DOHH2 (cell line): ENCODE data around the gene GPATCH3.

Experiments
- H3F3A ChIP-seq: fragments of 200-600 bp; sonication (generic), shearing (Covaris generic); 2 replicates; pipeline ENCODE4 v1.6.0; 2016; ENCODE audit warnings: antibody characterized with exemption, mild to moderate bottlenecking; ENCODE audit not compliant: control insufficient read depth, insufficient read depth
- H3K27ac ChIP-seq: fragments of 200-600 bp; sonication (generic); 2 replicates; pipeline ENCODE4 v1.5.1; 2014; ENCODE audit warnings: low read depth, mild to moderate bottlenecking, low read length, moderate library complexity
- H3K27me3 ChIP-seq: fragments of 200-600 bp; sonication (generic); 2 replicates; pipeline ENCODE4 v1.6.1; 2014; ENCODE audit warnings: mild to moderate bottlenecking, low read length, mixed read lengths; ENCODE audit not compliant: control insufficient read depth
- H3K36me3 ChIP-seq: fragments of 200-600 bp; sonication (generic); 2 replicates; pipeline ENCODE4 v1.6.1; 2014; ENCODE audit warnings: mild to moderate bottlenecking, low read length, moderate library complexity, mixed read lengths; ENCODE audit not compliant: control insufficient read depth
- H3K4me1 ChIP-seq: fragments of 200-600 bp; sonication (generic); 2 replicates; pipeline ENCODE4 v1.6.1; 2014; ENCODE audit warnings: mild to moderate bottlenecking, low read length, mixed read lengths; ENCODE audit not compliant: control insufficient read depth
- H3K4me2 ChIP-seq: fragments of 200-600 bp; sonication (generic); 2 replicates; pipeline ENCODE4 v1.6.0; 2014; ENCODE audit warnings: mild to moderate bottlenecking, low read length, moderate library complexity
- H3K4me3 ChIP-seq: fragments of 200-600 bp; sonication (generic); 2 replicates; pipeline ENCODE4 v1.5.1; 2014; ENCODE audit warnings: mild to moderate bottlenecking, low read length, mixed read lengths
- H3K79me2 ChIP-seq: fragments of 200-600 bp; sonication (generic); 2 replicates; pipeline ENCODE4 v1.6.1; 2014; ENCODE audit warnings: mild to moderate bottlenecking, low read length, mixed read lengths; ENCODE audit not compliant: control insufficient read depth
- H3K9me2 ChIP-seq: fragments of 200-600 bp; sonication (generic); replicated peaks from 2 replicates; pipeline ENCODE4 v1.6.1; 2014; ENCODE audit warnings: mild to moderate bottlenecking, low read length, mixed read lengths; ENCODE audit not compliant: control insufficient read depth
- H3K9me3 ChIP-seq: fragments of 200-600 bp; sonication (generic); 2 replicates; pipeline ENCODE4 v1.6.1; 2014; ENCODE audit warnings: antibody characterized with exemption, low read length, mixed read lengths; ENCODE audit not compliant: control insufficient read depth, insufficient read depth
- H4K20me1 ChIP-seq: fragments of 200-600 bp; sonication (generic); 2 replicates; pipeline ENCODE4 v1.6.0; 2014; ENCODE audit warnings: low read depth, mild to moderate bottlenecking, antibody characterized with exemption, low read length, moderate library complexity; ENCODE audit not compliant: control insufficient read depth, insufficient read depth
- EZH2phosphoT487 ChIP-seq: fragments of 200-600 bp; sonication (generic); IDR thresholded peaks from 2 replicates; pipeline ENCODE4 v1.6.1; 2017; ENCODE audit warnings: borderline replicate concordance, mild to moderate bottlenecking, antibody characterized with exemption, low read length, moderate library complexity, mixed read lengths
- TF ChIP-seq, protein P1 (sequence below): fragments of 200-600 bp; sonication (generic); IDR thresholded peaks from one replicate; pipeline ENCODE4 v1.5.1; 2014; ENCODE audit warnings: antibody characterized with exemption, mild to moderate bottlenecking, low read depth, low read length; ENCODE audit not compliant: poor library complexity, severe bottlenecking

The GPATCH3 gene

GRCh38 chr1:26936823-26937222 is 36.6 kb upstream of the GPATCH3 start:
- Histone ChIP-seq H3K4me3 (no peak overlapping the region), H4K20me1 (no peaks in the 10 kb centered on the region), H3K9me3 (no peaks in the 10 kb centered on the region), H3K9me2 (no peaks in the 10 kb centered on the region), H3K4me1 (peaks cover 6% of the 10 kb centered on the region), H3K27ac (no peak overlapping the region), H3K79me2 (peaks cover 69% of the 10 kb centered on the region), H3F3A (no peaks in the 10 kb centered on the region), H3K4me2 (no peak overlapping the region), H3K36me3 (peaks cover 64% of the 10 kb centered on the region), H3K27me3 (no peaks in the 10 kb centered on the region)
- TF ChIP-seq, protein P1, sequence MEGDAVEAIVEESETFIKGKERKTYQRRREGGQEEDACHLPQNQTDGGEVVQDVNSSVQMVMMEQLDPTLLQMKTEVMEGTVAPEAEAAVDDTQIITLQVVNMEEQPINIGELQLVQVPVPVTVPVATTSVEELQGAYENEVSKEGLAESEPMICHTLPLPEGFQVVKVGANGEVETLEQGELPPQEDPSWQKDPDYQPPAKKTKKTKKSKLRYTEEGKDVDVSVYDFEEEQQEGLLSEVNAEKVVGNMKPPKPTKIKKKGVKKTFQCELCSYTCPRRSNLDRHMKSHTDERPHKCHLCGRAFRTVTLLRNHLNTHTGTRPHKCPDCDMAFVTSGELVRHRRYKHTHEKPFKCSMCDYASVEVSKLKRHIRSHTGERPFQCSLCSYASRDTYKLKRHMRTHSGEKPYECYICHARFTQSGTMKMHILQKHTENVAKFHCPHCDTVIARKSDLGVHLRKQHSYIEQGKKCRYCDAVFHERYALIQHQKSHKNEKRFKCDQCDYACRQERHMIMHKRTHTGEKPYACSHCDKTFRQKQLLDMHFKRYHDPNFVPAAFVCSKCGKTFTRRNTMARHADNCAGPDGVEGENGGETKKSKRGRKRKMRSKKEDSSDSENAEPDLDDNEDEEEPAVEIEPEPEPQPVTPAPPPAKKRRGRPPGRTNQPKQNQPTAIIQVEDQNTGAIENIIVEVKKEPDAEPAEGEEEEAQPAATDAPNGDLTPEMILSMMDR = no peak
- no peak for TF ChIP-seq EZH2phosphoT487

- Histone ChIP-seq H3K9me2 (no peaks in the 10 kb centered on the region), H3K9me3 (no peaks in the 10 kb centered on the region), H3K4me1 (peaks cover 6% of the 10 kb centered on the region), H3K27me3 (no peaks in the 10 kb centered on the region), H3K4me2 (no peak overlapping the region), H3K4me3 (no peak overlapping the region), H3F3A (no peaks in the 10 kb centered on the region), H3K27ac (no peak overlapping the region), H3K79me2 (peaks cover 75% of the 10 kb centered on the region), H4K20me1 (peaks cover 3% of the 10 kb centered on the region; the same call in 1 of the 2 replicates), H3K36me3 (peaks cover 68% of the 10 kb centered on the region)
- TF ChIP-seq, protein P1 = no peak
- TF ChIP-seq EZH2phosphoT487 = no peak
Measured at GRCh38 chr1:26932531-26932930, 32.3 kb upstream of the GPATCH3 start.

DNA sequence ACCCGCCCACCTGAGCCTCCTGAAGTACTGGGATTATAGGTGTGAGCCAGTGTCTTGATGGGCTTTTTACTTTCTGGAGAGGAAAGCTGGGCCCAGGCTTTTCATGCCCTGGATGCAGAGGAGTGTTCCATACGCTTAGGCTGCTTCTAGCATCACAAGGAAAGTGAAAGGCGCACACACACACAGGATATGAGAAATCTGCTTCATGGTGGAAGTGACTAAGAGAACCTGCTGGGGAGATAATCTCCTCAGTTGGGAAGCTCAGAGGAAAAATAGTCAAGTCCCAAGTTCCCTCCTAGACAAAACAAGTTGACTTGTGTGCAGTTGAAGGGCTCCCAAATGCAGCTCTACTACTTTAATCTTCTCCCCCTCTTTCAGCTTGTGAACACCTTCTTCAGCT is 23.4 kb upstream of the GPATCH3 start:
- Histone ChIP-seq H3K9me3 (no peaks in the 10 kb centered on the region), H3K79me2 (peaks cover 63% of the 10 kb centered on the region), H4K20me1 (peaks cover 24% of the 10 kb centered on the region), H3K27ac (no peak overlapping the region), H3F3A (no peaks in the 10 kb centered on the region), H3K27me3 (no peaks in the 10 kb centered on the region), H3K4me1 (peaks cover 21% of the 10 kb centered on the region), H3K36me3 (peaks cover 61% of the 10 kb centered on the region), H3K9me2 (no peaks in the 10 kb centered on the region), H3K4me3 (no peak overlapping the region), H3K4me2 (peak overlapping the region; percentile 97)
- no peak for TF ChIP-seq EZH2phosphoT487
- TF ChIP-seq, protein P1 = no peak
